ENCODE measurements around the gene RRAGB. TPM values are rescaled to one million over a fixed set of nuclear protein-coding genes. Genes with fewer than 3 reads are reported as not detected.

RRAGB gene
- total RNA-seq, 2 experiments from 2014 or later = 9.6 to 11.9 TPM

GRCh38 chrX:55777596-55777995, 60.0 kb downstream of the RRAGB start:
- no peak overlapping the region for H2AFZ ChIP-seq (ENCODE audit: low read length)
- H3K79me2 ChIP-seq (ENCODE audit: insufficient read depth, low read depth, low read length) = no peaks in the 10 kb centered on the region
- no peak overlapping the region for H3K4me2 ChIP-seq (ENCODE audit: low read length)
- no peaks in the 10 kb centered on the region for H3K36me3 ChIP-seq (ENCODE audit: insufficient read depth, low read length)
- H3K4me3 ChIP-seq (ENCODE audit: low read depth, low read length, poor library complexity, severe bottlenecking) = no peak overlapping the region
- no peaks in the 10 kb centered on the region for H3K4me1 ChIP-seq (ENCODE audit: insufficient read depth, low read length, poor library complexity, severe bottlenecking)
- DNase-seq (ENCODE audit: low spot score) = no peak
- no TSS peak for BruUV-seq (replicated peaks)
- H3K9me3 ChIP-seq (ENCODE audit: low read length) = no peaks in the 10 kb centered on the region
- intact Hi-C loops (cut with micrococcal nuclease; ENCODE audit: unreplicated experiment) = no loop called here
- H3K9me2 ChIP-seq (ENCODE audit: insufficient read depth, low read length) = no peaks in the 10 kb centered on the region
- ChIA-PET POLR2A (no interaction called here), CTCF (ENCODE audit: unreplicated experiment) (no interaction called here)
- H3K27ac ChIP-seq (ENCODE audit: low read depth, low read length, poor library complexity, severe bottlenecking) = no peak overlapping the region
- no peak for TF ChIP-seq EZH2phosphoT487 (IDR thresholded peaks at IDR 0.05; ENCODE audit: borderline replicate concordance, low read depth, low read length)
- TF ChIP-seq, protein P1, sequence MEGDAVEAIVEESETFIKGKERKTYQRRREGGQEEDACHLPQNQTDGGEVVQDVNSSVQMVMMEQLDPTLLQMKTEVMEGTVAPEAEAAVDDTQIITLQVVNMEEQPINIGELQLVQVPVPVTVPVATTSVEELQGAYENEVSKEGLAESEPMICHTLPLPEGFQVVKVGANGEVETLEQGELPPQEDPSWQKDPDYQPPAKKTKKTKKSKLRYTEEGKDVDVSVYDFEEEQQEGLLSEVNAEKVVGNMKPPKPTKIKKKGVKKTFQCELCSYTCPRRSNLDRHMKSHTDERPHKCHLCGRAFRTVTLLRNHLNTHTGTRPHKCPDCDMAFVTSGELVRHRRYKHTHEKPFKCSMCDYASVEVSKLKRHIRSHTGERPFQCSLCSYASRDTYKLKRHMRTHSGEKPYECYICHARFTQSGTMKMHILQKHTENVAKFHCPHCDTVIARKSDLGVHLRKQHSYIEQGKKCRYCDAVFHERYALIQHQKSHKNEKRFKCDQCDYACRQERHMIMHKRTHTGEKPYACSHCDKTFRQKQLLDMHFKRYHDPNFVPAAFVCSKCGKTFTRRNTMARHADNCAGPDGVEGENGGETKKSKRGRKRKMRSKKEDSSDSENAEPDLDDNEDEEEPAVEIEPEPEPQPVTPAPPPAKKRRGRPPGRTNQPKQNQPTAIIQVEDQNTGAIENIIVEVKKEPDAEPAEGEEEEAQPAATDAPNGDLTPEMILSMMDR (conservative IDR thresholded peaks at IDR 0.05; ENCODE audit: low read length) = no peak
- no peaks in the 10 kb centered on the region for H4K20me1 ChIP-seq (ENCODE audit: insufficient read depth, low read length)

GRCh38 chrX:55778322-55778721, 60.8 kb downstream of the RRAGB start:
- H4K20me1 ChIP-seq (ENCODE audit: insufficient read depth, low read length) = no peaks in the 10 kb centered on the region
- H3K4me1 ChIP-seq (ENCODE audit: insufficient read depth, low read length, poor library complexity, severe bottlenecking) = no peaks in the 10 kb centered on the region
- H3K9me2 ChIP-seq (ENCODE audit: insufficient read depth, low read length) = no peaks in the 10 kb centered on the region
- BruUV-seq (replicated peaks) = no TSS peak
- POLR2A ChIA-PET = no interaction called here
- no peaks in the 10 kb centered on the region for H3K9me3 ChIP-seq (ENCODE audit: low read length)
- no peaks in the 10 kb centered on the region for H3K79me2 ChIP-seq (ENCODE audit: insufficient read depth, low read depth, low read length)
- intact Hi-C loops (cut with micrococcal nuclease; ENCODE audit: unreplicated experiment) = no loop called here
- DNase-seq (ENCODE audit: low spot score) = no peak
- CTCF ChIA-PET (ENCODE audit: unreplicated experiment) = no interaction called here
- TF ChIP-seq, protein P1 (conservative IDR thresholded peaks at IDR 0.05; ENCODE audit: low read length) = no peak
- TF ChIP-seq EZH2phosphoT487 (IDR thresholded peaks at IDR 0.05; ENCODE audit: borderline replicate concordance, low read depth, low read length) = no peak
- H3K27ac ChIP-seq (ENCODE audit: low read depth, low read length, poor library complexity, severe bottlenecking) = no peak overlapping the region
- no peak overlapping the region for H3K4me3 ChIP-seq (ENCODE audit: low read depth, low read length, poor library complexity, severe bottlenecking)
- no peak overlapping the region for H3K4me2 ChIP-seq (ENCODE audit: low read length)
- H3K36me3 ChIP-seq (ENCODE audit: insufficient read depth, low read length) = no peaks in the 10 kb centered on the region
- no peak overlapping the region for H2AFZ ChIP-seq (ENCODE audit: low read length)

DNA sequence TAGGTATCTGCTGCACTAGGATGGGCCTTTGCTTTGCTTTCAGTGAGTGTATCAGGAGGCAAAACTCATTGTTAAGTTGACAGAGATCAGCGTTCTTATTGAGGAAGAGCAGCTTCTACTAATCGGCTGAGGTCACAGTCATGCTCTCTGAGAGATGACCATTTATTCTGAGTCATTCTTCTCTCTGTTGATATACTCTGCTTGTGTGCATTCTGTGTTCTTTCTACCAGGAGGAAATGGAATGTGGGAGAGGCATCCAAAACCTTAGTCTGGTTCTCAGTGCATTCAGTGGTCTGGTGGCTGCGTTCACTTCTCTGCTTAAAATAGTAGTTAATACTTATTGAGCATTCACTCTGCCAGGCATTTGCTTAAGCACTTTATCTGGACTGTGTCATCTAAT, 66.2 kb downstream of the RRAGB start:
- no peaks in the 10 kb centered on the region for H3K9me2 ChIP-seq (ENCODE audit: insufficient read depth, low read length)
- CTCF ChIA-PET (ENCODE audit: unreplicated experiment) = no interaction called here
- TF ChIP-seq EZH2phosphoT487 (IDR thresholded peaks at IDR 0.05; ENCODE audit: borderline replicate concordance, low read depth, low read length) = no peak
- TF ChIP-seq, protein P1 (conservative IDR thresholded peaks at IDR 0.05; ENCODE audit: low read length) = no peak

More for the DNA sequence above, 66.2 kb downstream of the RRAGB start:
- H3K9me3 ChIP-seq (ENCODE audit: low read length) = no peaks in the 10 kb centered on the region
- no peaks in the 10 kb centered on the region for H4K20me1 ChIP-seq (ENCODE audit: insufficient read depth, low read length)
- POLR2A ChIA-PET = no interaction called here
- no peak overlapping the region for H3K4me3 ChIP-seq (ENCODE audit: low read depth, low read length, poor library complexity, severe bottlenecking)
- no peak for DNase-seq (ENCODE audit: low spot score)
- H3K36me3 ChIP-seq (ENCODE audit: insufficient read depth, low read length) = no peaks in the 10 kb centered on the region
- intact Hi-C loops (cut with micrococcal nuclease; ENCODE audit: unreplicated experiment) = no loop called here
- no peaks in the 10 kb centered on the region for H3K79me2 ChIP-seq (ENCODE audit: insufficient read depth, low read depth, low read length)
- no peaks in the 10 kb centered on the region for H3K4me1 ChIP-seq (ENCODE audit: insufficient read depth, low read length, poor library complexity, severe bottlenecking)
- H3K27ac ChIP-seq (ENCODE audit: low read depth, low read length, poor library complexity, severe bottlenecking) = no peak overlapping the region
- no peak overlapping the region for H3K4me2 ChIP-seq (ENCODE audit: low read length)
- BruUV-seq (replicated peaks) = no TSS peak
- no peak overlapping the region for H2AFZ ChIP-seq (ENCODE audit: low read length)
